Testis (tissue), 3 donors: ENCODE data around the gene FAM210A. TPM values are rescaled to one million over a fixed set of nuclear protein-coding genes. Genes with fewer than 3 reads are reported as not detected.

Experiments
- DNase-seq: peaks from one replicate; pipeline ENCODE4 v3.0.0-alpha.2; 2019
- H3K27ac ChIP-seq, 2 donors: fragments of 200-600 bp; sonication (generic); one replicate each; pipeline ENCODE4 v1.5.1; 2019
- H3K27me3 ChIP-seq: fragments of 200-600 bp; sonication (generic); one replicate; pipeline ENCODE4 v1.5.1; 2019
- H3K36me3 ChIP-seq: fragments of 200-600 bp; sonication (generic); one replicate; pipeline ENCODE4 v1.5.1; 2017; ENCODE audit warnings: low read depth; ENCODE audit errors: missing control alignments
- H3K4me1 ChIP-seq: fragments of 200-600 bp; sonication (generic); one replicate; pipeline ENCODE4 v1.5.1; 2019
- H3K4me3 ChIP-seq, 2 donors: fragments of 200-600 bp; sonication (generic); one replicate each; pipeline ENCODE4 v1.5.1; 2017 to 2019
- H3K9me3 ChIP-seq: fragments of 200-600 bp; sonication (generic); one replicate; pipeline ENCODE4 v1.5.1; 2017
- POLR2A ChIP-seq: fragments of 450-650 bp; IDR thresholded peaks from one replicate; pipeline ENCODE4 v1.6.1; 2017; ENCODE audit warnings: antibody characterized with exemption, mild to moderate bottlenecking, moderate library complexity
- WGBS, 2 donors: methylation state at CpG; one replicate each; pipeline ENCODE4 v1.1.5; 2018; 5-methylcytosine and 5-hydroxymethylcytosine counted together
- intact Hi-C: fragments of 100-400 bp; cut with DNase I; formaldehyde crosslinking; loops from one replicate; pipeline ENCODE4 v1.15.1; 2023; ENCODE audit warnings: low total_unique reads
- polyA plus RNA-seq: library from polyadenylated mRNA; stranded (reverse); fragments of 350-450 nt; fragmentation: Illumina TruSeq; extraction: RNeasy Lipid Tissue Mini Kit (QIAGEN cat#74804); gene quantifications from one replicate; pipeline ENCODE4 v1.2.3, GENCODE V29; 2014; ENCODE audit warnings: low read depth, low replicate concordance; ENCODE audit not compliant: insufficient read depth
- total RNA-seq, 2 donors: library from RNA; depleted of rRNA; stranded (reverse); fragments of >200 nt; gene quantifications; one replicate each; pipeline ENCODE4 v1.2.3, GENCODE V29; 2016
- TF ChIP-seq, protein P1 (sequence below), 3 experiments: fragments of 450-650 bp in 2 of 3; fragments of 200-600 bp in 1 of 3; sonication (generic) in 1 of 3; IDR thresholded peaks; one replicate each; pipeline ENCODE4 v1.5.1; 2016 to 2019; ENCODE audit warnings: antibody characterized with exemption in 3 of 3, mild to moderate bottlenecking in 2 of 3, moderate library complexity in 1 of 3

The FAM210A gene
- total and polyA plus RNA-seq, 3 donors from 2014 or later: 22.6 to 28.7 (median 24.5) TPM

DNA sequence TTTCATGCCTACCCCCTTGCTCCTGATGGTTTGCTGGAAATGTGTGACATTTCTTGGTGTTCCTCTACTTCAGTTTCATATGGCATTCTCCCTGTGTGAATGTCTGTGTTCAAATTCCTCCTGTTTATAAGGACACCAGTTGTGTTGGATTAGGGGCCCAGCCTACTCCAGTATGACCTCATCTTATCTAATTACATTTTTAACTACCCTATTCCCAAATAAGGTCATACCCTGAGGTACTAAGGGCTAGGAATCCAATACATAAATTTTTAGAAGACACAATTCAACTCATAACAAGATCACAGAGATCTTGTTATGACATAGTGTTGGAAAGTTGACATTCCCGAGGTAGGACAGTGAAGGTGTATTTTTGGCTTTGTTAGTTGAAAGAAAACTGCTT is 5.5 kb downstream of the FAM210A start:
- peaks cover 17% of the 10 kb centered on the region for H3K4me1 ChIP-seq
- intact Hi-C loops: no loop called here
- H3K4me3 ChIP-seq: no peak overlapping the region
- no peaks in the 10 kb centered on the region for H3K27me3 ChIP-seq
- no peak overlapping the region for H3K27ac ChIP-seq
- H3K36me3 ChIP-seq: no peaks in the 10 kb centered on the region
- no peaks in the 10 kb centered on the region for H3K9me3 ChIP-seq
- DNase-seq: no peak
- TF ChIP-seq, protein P1, sequence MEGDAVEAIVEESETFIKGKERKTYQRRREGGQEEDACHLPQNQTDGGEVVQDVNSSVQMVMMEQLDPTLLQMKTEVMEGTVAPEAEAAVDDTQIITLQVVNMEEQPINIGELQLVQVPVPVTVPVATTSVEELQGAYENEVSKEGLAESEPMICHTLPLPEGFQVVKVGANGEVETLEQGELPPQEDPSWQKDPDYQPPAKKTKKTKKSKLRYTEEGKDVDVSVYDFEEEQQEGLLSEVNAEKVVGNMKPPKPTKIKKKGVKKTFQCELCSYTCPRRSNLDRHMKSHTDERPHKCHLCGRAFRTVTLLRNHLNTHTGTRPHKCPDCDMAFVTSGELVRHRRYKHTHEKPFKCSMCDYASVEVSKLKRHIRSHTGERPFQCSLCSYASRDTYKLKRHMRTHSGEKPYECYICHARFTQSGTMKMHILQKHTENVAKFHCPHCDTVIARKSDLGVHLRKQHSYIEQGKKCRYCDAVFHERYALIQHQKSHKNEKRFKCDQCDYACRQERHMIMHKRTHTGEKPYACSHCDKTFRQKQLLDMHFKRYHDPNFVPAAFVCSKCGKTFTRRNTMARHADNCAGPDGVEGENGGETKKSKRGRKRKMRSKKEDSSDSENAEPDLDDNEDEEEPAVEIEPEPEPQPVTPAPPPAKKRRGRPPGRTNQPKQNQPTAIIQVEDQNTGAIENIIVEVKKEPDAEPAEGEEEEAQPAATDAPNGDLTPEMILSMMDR (IDR thresholded peaks at IDR 0.05): no peak
- TF ChIP-seq POLR2A: no peak
- 94 to 100% methylated on average over 1 of the region's 1 CpG for WGBS, 2 donors

DNA sequence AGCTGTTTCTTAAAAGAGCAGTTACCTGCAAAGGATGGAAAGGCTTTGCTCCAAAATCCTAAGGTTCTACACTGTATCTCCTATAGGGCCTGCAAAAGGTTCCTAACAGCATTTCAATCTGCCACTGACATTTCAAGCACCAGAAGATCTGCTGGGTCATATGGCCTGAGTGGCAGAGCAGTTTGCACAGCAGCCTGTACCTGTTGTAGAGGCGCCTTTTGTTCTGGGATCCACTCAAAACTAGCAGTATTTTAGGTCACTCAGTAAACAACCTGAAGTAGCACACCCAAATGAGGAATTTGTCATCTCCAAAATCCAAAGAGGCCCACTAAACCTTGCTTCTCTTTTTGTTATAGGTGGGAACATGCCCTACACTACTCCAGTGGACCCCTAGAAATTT is 6.2 kb downstream of the FAM210A start:
- H3K4me3 ChIP-seq: no peak overlapping the region
- H3K27ac ChIP-seq: no peak overlapping the region
- DNase-seq: no peak
- no peaks in the 10 kb centered on the region for H3K36me3 ChIP-seq
- intact Hi-C loops: no loop called here
- TF ChIP-seq POLR2A: no peak
- TF ChIP-seq, protein P1 (IDR thresholded peaks at IDR 0.05): no peak
- no peaks in the 10 kb centered on the region for H3K9me3 ChIP-seq
- peaks cover 17% of the 10 kb centered on the region for H3K4me1 ChIP-seq
- whole genome bisulfite sequencing, 2 donors: 95 to 100% methylated on average over 1 of the region's 1 CpG
- no peaks in the 10 kb centered on the region for H3K27me3 ChIP-seq

DNA sequence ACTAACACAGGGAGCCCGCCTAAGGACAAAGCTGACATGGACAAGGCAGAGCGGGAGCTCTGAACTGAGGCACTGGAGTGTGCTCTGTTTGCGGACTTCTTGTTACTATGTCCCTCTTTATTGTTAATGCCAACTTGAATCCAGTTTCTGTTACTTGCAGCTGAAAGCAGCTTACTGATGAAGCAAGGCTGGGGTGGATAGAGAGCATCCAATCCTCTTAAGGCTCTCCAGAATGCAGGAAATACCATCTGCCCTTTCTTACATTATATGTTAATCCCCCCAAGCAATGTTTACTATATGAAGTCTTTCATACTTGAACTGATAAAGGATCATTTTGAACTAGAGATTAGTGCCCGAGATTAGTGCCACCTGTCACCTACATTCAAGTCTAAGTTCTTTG is 9.4 kb downstream of the FAM210A start:
- Histone ChIP-seq H3K4me3 (no peak overlapping the region), H3K27me3 (no peaks in the 10 kb centered on the region), H3K36me3 (no peaks in the 10 kb centered on the region), H3K27ac (no peak overlapping the region), H3K4me1 (no peaks in the 10 kb centered on the region), H3K9me3 (no peaks in the 10 kb centered on the region)
- intact Hi-C loops: no loop called here
- no peak for DNase-seq
- WGBS, 2 donors: 94 to 100% methylated on average over 4 of the region's 4 CpGs
- TF ChIP-seq POLR2A: no peak
- TF ChIP-seq, protein P1 (IDR thresholded peaks at IDR 0.05): no peak

DNA sequence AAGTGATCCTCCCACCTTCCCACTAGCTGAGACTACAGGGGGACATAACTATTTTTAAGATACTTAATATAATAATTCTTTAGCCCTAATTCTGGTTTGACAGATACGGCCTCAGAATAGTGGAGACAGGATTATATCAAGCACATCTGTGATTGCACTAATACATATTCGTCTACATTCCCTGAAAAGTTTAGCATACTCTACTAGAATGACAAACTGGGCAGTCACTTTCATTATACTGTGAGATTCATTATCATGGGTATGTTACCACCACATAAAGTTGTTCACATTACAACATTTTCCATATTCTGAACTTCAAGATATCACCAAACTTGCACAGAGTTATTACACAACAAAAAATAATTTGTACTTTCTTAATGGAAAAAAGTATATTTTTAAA is 11.0 kb downstream of the FAM210A start:
- Histone ChIP-seq H3K36me3 (no peaks in the 10 kb centered on the region), H3K9me3 (no peaks in the 10 kb centered on the region), H3K27me3 (no peaks in the 10 kb centered on the region), H3K4me1 (no peaks in the 10 kb centered on the region), H3K4me3 (no peak overlapping the region), H3K27ac (no peak overlapping the region)
- no peak for DNase-seq
- intact Hi-C loops: no loop called here
- no peak for TF ChIP-seq POLR2A
- TF ChIP-seq, protein P1 (IDR thresholded peaks at IDR 0.05): no peak
- 89 to 91% methylated on average over 2 of the region's 2 CpGs for WGBS, 2 donors

DNA sequence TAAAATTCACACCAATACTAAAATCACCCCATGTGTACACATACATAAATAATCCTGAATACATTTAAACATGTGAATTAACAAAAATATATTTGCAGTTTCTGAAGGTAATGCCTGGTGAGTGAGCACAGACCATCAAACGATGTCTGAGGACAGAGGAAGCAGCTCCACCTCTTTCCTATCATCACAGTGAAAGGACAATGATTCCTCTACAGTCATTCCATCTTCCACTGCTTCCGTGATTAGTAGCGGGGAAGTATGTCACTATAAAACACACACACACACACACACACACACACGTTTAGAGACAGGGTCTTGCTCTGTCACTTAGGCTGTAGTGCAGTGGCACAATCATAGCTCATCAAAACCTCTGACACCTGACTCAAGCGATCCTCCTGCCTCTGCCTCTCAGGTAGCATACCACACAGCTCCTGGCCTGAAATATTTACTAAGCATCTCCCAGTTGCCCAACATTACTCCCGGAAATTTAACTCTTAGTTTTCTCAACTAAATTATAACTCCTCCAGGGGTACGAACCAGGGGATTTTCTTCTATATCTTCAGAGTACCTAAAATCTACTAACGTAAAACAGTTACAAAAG is 12.8 kb downstream of the FAM210A start:
- WGBS, 2 donors: 74 to 78% methylated on average over 8 of the region's 8 CpGs

More for the DNA sequence above, 12.8 kb downstream of the FAM210A start:
- no peak overlapping the region for H3K4me3 ChIP-seq
- H3K9me3 ChIP-seq: no peaks in the 10 kb centered on the region
- intact Hi-C loops: no loop called here
- H3K27ac ChIP-seq: no peak overlapping the region
- H3K36me3 ChIP-seq: no peaks in the 10 kb centered on the region
- no peaks in the 10 kb centered on the region for H3K4me1 ChIP-seq
- no peak for DNase-seq
- H3K27me3 ChIP-seq: no peaks in the 10 kb centered on the region
- TF ChIP-seq, protein P1 (IDR thresholded peaks at IDR 0.05): no peak
- no peak for TF ChIP-seq POLR2A
